Fibroblast of pulmonary artery (primary cell): Measurements from ENCODE around the gene NOL9.
A peak's percentile ranks its signal among the peaks of the same experiment; 100 is the strongest.
"Not testable (repeated sequence)": the region's sequence is repeated elsewhere in the genome, so short reads cannot be mapped to it uniquely, and the experiment has no call there.

ENCODE experiments used
- DNase-seq: peaks from one replicate; pipeline ENCODE4 v3.0.0-alpha.2; 2010; ENCODE audit warnings: low read depth
- H3K4me3 ChIP-seq: replicated peaks from 2 replicates; pipeline ENCODE4 v1.5.1; 2011; ENCODE audit warnings: low read depth, mild to moderate bottlenecking, control low read depth, low read length, moderate library complexity
- TF ChIP-seq, protein P1 (sequence below): IDR thresholded peaks from 2 replicates; pipeline ENCODE4 v1.5.1; 2011; ENCODE audit warnings: mild to moderate bottlenecking, control low read depth, low read length, inconsistent platforms; ENCODE audit errors: missing control alignments

Gene NOL9

DNA sequence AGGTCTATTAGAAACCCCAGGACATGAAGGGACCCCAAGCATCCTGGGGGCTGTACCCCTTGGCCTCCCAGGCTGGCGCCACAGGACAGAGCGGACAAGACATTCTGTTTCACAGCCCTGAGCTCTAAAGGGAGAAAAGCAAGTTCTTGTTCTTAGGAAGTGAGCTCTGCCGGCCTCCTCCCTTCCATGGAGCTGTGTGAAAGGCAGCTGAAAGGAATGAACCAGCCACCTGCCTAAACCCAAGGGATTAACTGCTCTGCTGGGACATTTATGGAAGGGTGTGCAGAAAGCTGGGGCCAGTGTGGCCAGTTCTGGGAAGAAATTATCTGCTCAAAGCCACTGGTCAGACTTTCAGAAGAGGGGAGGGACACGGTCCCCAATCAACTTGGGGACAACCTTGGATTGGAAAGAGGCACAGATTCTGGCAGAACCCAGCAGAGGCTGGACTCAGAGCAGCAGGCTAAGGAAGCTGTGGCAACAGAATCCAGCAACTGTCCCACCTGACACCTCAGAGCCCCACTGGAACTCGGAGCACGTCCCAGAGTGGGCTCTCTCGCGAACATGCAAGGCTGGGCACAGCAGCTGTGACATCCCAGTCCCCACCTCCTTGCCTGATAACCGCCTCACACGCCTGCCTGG lies 46.2 kb upstream of the NOL9 start:
- TF ChIP-seq, protein P1, sequence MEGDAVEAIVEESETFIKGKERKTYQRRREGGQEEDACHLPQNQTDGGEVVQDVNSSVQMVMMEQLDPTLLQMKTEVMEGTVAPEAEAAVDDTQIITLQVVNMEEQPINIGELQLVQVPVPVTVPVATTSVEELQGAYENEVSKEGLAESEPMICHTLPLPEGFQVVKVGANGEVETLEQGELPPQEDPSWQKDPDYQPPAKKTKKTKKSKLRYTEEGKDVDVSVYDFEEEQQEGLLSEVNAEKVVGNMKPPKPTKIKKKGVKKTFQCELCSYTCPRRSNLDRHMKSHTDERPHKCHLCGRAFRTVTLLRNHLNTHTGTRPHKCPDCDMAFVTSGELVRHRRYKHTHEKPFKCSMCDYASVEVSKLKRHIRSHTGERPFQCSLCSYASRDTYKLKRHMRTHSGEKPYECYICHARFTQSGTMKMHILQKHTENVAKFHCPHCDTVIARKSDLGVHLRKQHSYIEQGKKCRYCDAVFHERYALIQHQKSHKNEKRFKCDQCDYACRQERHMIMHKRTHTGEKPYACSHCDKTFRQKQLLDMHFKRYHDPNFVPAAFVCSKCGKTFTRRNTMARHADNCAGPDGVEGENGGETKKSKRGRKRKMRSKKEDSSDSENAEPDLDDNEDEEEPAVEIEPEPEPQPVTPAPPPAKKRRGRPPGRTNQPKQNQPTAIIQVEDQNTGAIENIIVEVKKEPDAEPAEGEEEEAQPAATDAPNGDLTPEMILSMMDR = no peak

DNA sequence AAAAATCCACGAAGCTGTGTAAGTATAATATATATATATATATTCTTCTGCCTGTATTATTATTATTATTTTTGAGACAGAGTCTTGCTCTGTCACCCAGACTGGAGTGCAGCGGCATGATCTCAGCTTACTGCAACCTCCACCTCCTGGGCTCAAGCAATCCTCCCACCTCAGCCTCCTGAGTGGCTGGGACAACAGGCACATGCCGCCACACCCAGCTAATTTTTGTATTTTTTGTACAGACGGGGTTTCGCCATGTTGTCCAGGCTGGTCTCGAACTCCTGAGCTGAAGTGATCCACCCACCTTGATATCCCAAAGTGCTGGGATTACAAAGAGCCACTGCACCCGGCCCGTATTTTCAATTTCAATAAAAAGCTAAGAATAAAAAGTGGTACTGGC lies 45.7 kb upstream of the NOL9 start:
- H3K4me3 ChIP-seq = peak overlapping the region; percentile 95
- DNase-seq = not testable (repeated sequence)

More for the DNA sequence above, 46.2 kb upstream of the NOL9 start:
- DNase-seq = no peak
- H3K4me3 ChIP-seq = peak overlapping the region; percentile 95

DNA sequence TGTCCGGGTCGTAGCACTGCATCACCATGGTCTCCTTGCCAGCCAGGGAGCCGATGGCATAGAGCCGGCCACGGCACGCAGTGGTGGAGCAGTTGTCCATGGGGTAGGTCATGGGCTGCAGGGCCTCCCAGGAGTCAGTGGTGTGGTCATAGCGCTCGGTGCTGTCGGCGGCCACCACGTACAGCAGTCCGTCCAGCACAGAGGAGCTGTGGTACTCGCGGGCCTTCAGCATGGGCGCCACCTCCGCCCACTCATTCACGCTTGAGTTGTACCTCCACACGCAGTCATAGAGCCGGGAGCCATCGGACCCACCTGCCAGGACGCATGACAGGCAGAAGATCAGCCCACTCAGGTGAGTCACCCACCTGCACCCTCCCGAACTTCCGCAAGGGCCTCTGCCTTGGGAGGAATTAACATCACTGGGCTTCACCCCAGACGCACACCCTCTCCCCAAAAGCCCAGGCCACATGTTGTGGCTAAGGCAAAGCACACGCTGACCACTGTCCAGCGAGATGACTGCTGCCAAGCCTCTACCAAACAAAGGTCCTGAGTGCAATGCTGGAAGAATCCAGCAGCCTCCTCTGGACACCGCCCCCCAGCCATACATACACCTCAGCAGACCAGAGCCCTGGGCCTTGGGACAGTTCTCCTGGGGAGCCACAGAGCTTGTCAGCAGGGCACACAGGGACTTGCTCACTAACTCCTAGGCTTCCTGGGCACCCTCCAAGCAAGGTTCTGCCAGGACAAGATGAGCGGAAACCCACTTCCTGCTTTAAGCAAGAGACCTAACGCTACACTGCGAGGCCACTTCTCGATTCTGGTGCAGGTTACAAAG lies 45.0 kb upstream of the NOL9 start:
- DNase-seq = no peak
- TF ChIP-seq, protein P1 = no peak
- peak overlapping the region; percentile 95 for H3K4me3 ChIP-seq

DNA sequence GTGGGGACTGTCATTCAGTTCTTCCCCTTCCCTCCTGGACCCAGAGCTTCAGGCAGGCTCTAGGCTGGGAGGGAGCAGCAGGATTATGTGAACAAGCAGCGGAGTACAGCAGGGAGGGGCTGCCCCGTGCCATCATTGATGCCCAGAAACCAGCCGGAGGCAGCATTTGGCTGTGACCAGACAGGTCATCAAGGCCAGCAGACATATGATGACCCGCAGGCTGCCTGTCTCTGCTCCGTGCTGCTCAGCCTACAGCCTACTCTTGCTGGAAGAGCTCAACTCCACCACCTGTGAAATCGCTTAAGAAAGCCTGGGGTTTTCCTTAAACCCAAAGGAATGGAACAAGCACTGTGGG lies 43.4 kb upstream of the NOL9 start:
- TF ChIP-seq, protein P1 = no peak
- DNase-seq = no peak
- no peak overlapping the region for H3K4me3 ChIP-seq

DNA sequence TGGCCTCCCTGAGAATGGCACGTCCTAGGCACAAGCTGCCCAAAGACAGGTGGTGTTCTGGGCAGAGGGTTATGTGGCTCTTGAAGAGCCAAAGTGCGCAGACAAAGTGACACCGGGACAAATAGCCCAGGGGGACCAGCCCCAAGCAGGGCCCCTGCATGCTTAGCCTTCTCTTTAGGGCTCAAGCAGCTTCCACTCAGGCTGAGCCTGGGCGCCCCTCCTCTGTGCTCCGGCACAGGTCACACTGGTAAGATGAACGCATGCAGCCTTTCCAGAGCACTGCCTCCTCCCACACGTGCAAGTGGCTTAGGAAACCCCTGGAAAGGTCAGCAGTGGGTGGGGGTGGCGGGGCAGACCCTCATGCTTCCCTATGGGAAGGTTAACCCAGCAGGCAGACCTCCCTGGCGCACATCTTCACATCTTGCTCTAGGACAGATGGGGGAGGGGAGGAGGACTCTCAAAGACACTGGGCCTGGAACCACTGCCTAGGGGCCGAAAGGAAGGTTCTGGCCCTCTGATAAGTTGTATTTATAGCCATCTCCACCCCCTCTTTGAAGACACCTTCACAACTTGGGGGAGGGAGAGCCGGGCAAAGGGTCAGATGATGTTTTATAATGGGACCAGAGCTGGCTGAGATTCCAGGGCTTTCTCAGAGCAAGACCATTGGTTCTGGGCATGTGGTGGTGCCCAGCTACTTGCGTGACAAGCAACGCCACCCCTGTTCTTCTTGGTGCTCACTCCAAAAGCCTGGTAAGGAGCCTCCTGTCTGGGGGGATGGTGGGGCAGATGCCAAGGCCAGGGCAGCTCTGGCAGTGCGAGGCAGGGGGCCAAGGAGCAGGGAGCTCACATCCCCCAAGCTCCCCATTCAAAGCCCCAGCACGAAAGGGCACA lies 42.8 kb upstream of the NOL9 start:
- H3K4me3 ChIP-seq = no peak overlapping the region
- TF ChIP-seq, protein P1 = no peak
- no peak for DNase-seq

DNA sequence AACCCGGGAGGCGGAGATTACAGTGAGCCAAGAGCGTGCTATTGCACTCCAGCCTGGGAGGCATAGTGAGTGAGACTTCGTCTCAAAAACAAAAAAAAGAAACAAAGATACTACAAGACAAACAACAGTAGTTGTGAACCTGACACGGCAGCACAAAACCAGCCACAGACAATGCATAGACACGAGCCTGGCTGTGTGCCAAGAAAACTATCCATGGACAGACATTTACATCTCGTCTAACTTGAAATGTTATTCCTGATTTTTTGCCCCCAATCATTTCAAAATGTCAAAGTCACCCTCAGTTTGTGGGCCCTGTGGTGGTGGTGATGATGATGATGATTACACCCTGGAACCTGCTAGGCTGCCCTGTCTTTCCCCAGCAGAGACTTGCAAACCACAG lies 42.0 kb upstream of the NOL9 start:
- TF ChIP-seq, protein P1 = no peak
- no peak overlapping the region for H3K4me3 ChIP-seq
- no peak for DNase-seq
